ENCODE data around the gene PTPMT1.

DNA sequence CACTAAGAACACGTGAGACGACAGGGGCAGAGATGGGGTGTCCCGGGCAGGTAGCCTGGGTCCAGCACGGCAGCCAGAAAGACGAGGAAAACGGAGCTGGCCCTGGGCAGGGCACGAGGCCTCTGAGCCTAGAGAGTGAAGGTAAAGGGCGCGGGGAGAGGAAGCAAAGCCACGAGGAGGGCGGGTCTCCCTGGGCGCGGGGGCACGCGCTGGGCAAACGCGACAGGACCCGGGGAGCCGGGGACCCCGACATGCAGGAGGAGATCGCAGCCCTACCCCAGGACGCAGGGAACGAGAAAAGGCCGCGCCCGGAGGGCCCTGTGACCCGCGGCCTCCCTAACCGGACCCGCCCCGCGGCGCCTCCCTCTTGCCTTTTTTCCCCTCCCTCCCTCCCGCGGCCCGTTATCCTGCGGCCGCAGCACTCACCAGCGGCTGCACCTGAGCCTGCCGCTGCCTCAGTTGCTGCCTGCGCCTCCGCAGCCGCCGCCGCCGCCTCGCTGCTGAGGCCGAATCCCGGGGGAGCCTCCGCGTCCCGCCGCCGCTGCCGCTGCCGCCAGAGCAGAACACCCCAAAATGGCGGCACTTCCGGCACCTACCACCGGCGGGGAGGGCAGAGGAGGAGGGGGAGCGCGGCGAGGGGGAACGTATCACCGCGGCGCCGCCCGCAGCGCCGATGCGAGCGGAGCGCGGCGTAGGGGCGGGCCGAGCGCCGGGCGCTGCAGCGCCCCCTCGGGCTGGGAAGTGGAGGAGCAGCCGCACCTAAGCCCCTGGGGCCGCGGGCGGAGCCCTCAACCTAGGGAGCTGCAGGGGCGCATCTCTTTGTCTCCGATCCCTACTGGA is 12.6 kb upstream of the PTPMT1 start, which contains the start of gene CELF1:
- TF ChIP-seq, protein P1, sequence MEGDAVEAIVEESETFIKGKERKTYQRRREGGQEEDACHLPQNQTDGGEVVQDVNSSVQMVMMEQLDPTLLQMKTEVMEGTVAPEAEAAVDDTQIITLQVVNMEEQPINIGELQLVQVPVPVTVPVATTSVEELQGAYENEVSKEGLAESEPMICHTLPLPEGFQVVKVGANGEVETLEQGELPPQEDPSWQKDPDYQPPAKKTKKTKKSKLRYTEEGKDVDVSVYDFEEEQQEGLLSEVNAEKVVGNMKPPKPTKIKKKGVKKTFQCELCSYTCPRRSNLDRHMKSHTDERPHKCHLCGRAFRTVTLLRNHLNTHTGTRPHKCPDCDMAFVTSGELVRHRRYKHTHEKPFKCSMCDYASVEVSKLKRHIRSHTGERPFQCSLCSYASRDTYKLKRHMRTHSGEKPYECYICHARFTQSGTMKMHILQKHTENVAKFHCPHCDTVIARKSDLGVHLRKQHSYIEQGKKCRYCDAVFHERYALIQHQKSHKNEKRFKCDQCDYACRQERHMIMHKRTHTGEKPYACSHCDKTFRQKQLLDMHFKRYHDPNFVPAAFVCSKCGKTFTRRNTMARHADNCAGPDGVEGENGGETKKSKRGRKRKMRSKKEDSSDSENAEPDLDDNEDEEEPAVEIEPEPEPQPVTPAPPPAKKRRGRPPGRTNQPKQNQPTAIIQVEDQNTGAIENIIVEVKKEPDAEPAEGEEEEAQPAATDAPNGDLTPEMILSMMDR (IDR thresholded peaks at IDR 0.05; ENCODE audit: low read depth, low read length): peak; percentile 71
- TF ChIP-seq EZH2phosphoT487 (IDR thresholded peaks at IDR 0.05; ENCODE audit: low read depth): no peak

Measured in OCI-LY3 (cell line).